Heart left ventricle (tissue), 16 donors: ENCODE measurements around the gene ST3GAL4. TPM values are rescaled to one million over a fixed set of nuclear protein-coding genes. Genes with fewer than 3 reads are reported as not detected.

Experiments used
- ATAC-seq, 4 donors: fragments of 200-7000 bp; cut with Tn5 transposase; one replicate each; pipeline ENCODE4 v1.9.1; 2020 to 2022; ENCODE audit warnings: moderate library complexity in 4 of 4, mild to moderate bottlenecking in 3 of 4, moderate number of reproducible peaks in 1 of 4
- DNase-seq, 5 donors: peaks; one replicate each; pipeline ENCODE4 v3.0.0-alpha.2; 2020
- H3K27ac ChIP-seq, 12 donors: fragments of 200-600 bp; sonication (generic) in 4 of 12; one replicate each; pipeline versions ENCODE4 v1.5.0 to v1.8.0; 2016 to 2022; ENCODE audit warnings: mild to moderate bottlenecking in 2 of 12
- H3K27me3 ChIP-seq, 9 donors: fragments of 200-600 bp; sonication (generic) in 2 of 9; one replicate each; pipeline versions ENCODE4 v1.5.1 to v1.8.0; 2016 to 2022; ENCODE audit warnings: mild to moderate bottlenecking in 3 of 9
- H3K36me3 ChIP-seq, 9 donors: fragments of 200-600 bp; sonication (generic) in 2 of 9; one replicate each; pipeline versions ENCODE4 v1.5.0 to v1.8.0; 2018 to 2022; ENCODE audit warnings: mild to moderate bottlenecking in 2 of 9
- H3K4me1 ChIP-seq, 12 donors: fragments of 200-600 bp; sonication (generic) in 4 of 12; one replicate each; pipeline versions ENCODE4 v1.5.0 to v1.8.0; 2016 to 2022; ENCODE audit warnings: mild to moderate bottlenecking in 3 of 12
- H3K4me3 ChIP-seq, 12 donors: fragments of 200-600 bp; sonication (generic) in 4 of 12; one replicate each; pipeline versions ENCODE4 v1.5.0 to v1.8.0; 2017 to 2022; ENCODE audit warnings: mild to moderate bottlenecking in 9 of 12, moderate library complexity in 4 of 12
- H3K9me3 ChIP-seq, 12 donors: fragments of 200-600 bp; sonication (generic) in 4 of 12; one replicate each; pipeline versions ENCODE4 v1.5.0 to v1.8.0; 2016 to 2022; ENCODE audit warnings: mild to moderate bottlenecking in 1 of 12
- CTCF ChIP-seq, 12 donors: fragments of 200-600 bp; sonication (generic) in 4 of 12; IDR thresholded peaks; one replicate each; pipeline versions ENCODE4 v1.5.0 to v1.8.0; 2018 to 2022; ENCODE audit warnings: antibody characterized with exemption in 12 of 12, mild to moderate bottlenecking in 5 of 12
- POLR2A ChIP-seq, 2 donors: fragments of 450-650 bp; IDR thresholded peaks; one replicate each; pipeline ENCODE4 v1.6.1; 2017; ENCODE audit warnings: antibody characterized with exemption in 2 of 2, mild to moderate bottlenecking in 2 of 2, moderate library complexity in 2 of 2
- WGBS, 4 donors: extraction: QIAGEN DNeasy Blood & Tissue Kit in 2 of 4; methylation state at CpG; one replicate each; pipeline versions ENCODE4 v1.1.5 to v1.1.7; 2013 to 2018; 5-methylcytosine and 5-hydroxymethylcytosine counted together
- intact Hi-C, 10 donors: fragments of 100-400 bp; cut with DNase I; formaldehyde crosslinking; loops; one replicate each; pipeline versions ENCODE4 v1.11.1 to v1.14.2; 2022
- polyA plus RNA-seq, 2 donors: library from polyadenylated mRNA; stranded (reverse); fragments of 200-250 nt; gene quantifications; one replicate each; pipeline ENCODE4 v1.2.3, GENCODE V29; 2013
- total RNA-seq, 9 donors: library from RNA; depleted of rRNA in 2 of 9; stranded (reverse); fragments of >200 nt in 2 of 9; fragmentation: NEBNext Ultra II Directional in 3 of 9; extraction: Animal tissue kit (Norgen Biotek cat#: 25700) in 3 of 9; gene quantifications; one replicate each; pipeline versions ENCODE4 v1.1.0 to v1.2.4, GENCODE V29; 2016 to 2023
- donor health status: ischemic (EF 13 %, LVEDD 7.1; RV severe dilation, severe dysfunction).
- donor health status: healthy with polysubstance abuse.
- donor health status: DM: no; HTN: yes; CAD: no.
- donor health status: DM: no; HTN: no; CAD: no.
- donor health status: ischemic (EF 25% LVEDD 6.9; RV normal size, moderate dysfunction).
- donor health status: ischemic (EF 25% LVEDD 5.7; RV mildly dilated, moderate dysfunction).
- donor health status: healthy.
- donor health status: DM: yes; HTN: yes; CAD: no.
- donor health status: ischemic (EF 35%, LVEDD 5.7; RV mildly dilated, moderate dysfunction).
- donor health status: nonischemic (EF 11% LVEDD 7.7; RV severe dilation, severe dysfunction).
- donor health status: DM: yes; HTN: yes; CAD: no.
- donor health status: PGD.
- donor health status: ischemic (EF 29% LVEDD 5.4; RV normal size, mild dysfunction).
- donor health status: nonischemic (EF 23%, LVEDD 6.1; RV moderate dilation, normal function).

ST3GAL4 gene
- total and polyA plus RNA-seq, 11 donors = 30.6 to 168 (median 66.1) TPM

- H3K4me3 ChIP-seq = no peak overlapping the region
- H3K4me1 ChIP-seq = peaks cover 3 to 75% (median 49%) of the 10 kb centered on the region in 12 donors
- 90 to 96% (median 92%) methylated on average over 10 to 11 of the region's 11 CpGs for WGBS, 4 donors
- intact Hi-C loops = loop anchor here in 3 of 10 donors (5.0 kb wide), 1 partner anchor 56 kb away; the partner anchor contains the start of gene ST3GAL4 (in 3 of the 3)
- ATAC-seq = no peak
- TF ChIP-seq POLR2A (IDR thresholded peaks at IDR 0.05) (no peak), CTCF (IDR thresholded peaks at IDR 0.05) (no peak)
- H3K27me3 ChIP-seq = no peaks in the 10 kb centered on the region
- DNase-seq = no peak
- H3K36me3 ChIP-seq = peaks cover 0 to 36% (median 28%) of the 10 kb centered on the region in 9 donors
- H3K27ac ChIP-seq = peak overlapping the region in 8 of 12 donors; percentile 4 to 93 (median 85)
- H3K9me3 ChIP-seq = no peaks in the 10 kb centered on the region
These were observed 57.9 kb downstream of the ST3GAL4 start for GRCh38 chr11:126413426-126413825.

- ATAC-seq (no peak), DNase-seq (no peak)
- TF ChIP-seq POLR2A (IDR thresholded peaks at IDR 0.05) (no peak), CTCF (IDR thresholded peaks at IDR 0.05) (no peak)
- H3K4me3 ChIP-seq = no peak overlapping the region
- H3K36me3 ChIP-seq = peaks cover 0 to 31% (median 23%) of the 10 kb centered on the region in 9 donors
- WGBS, 4 donors = 79 to 83% (median 81%) methylated on average over 3 to 9 of the region's 9 CpGs
- peaks cover 3 to 75% (median 49%) of the 10 kb centered on the region in 12 donors for H3K4me1 ChIP-seq
- H3K27ac ChIP-seq = peak overlapping the region; percentile 45 to 93 (median 86)
- intact Hi-C loops = loop anchor here in 4 of 10 donors (2.0 to 5.0 kb wide), 2 partner anchors 55 to 57 kb away; partner anchors contain the start of gene ST3GAL4 (in 3 of the 4)
- no peaks in the 10 kb centered on the region for H3K27me3 ChIP-seq
- H3K9me3 ChIP-seq = no peaks in the 10 kb centered on the region
These were observed 58.4 kb downstream of the ST3GAL4 start for GRCh38 chr11:126413843-126414405.

- Histone ChIP-seq H3K9me3 (no peaks in the 10 kb centered on the region), H3K4me1 (peaks cover 3 to 81% (median 53%) of the 10 kb centered on the region in 12 donors), H3K4me3 (no peak overlapping the region), H3K27me3 (no peaks in the 10 kb centered on the region), H3K36me3 (peaks cover 0 to 24% (median 16%) of the 10 kb centered on the region in 9 donors), H3K27ac (peak overlapping the region; percentile 45 to 93 (median 86))
- intact Hi-C loops = loop anchor here in 6 of 10 donors (2.0 to 5.0 kb wide), 4 partner anchors 56 to 102 kb away; partner anchors contain the start of gene ST3GAL4 (in 5 of the 6)
- TF ChIP-seq CTCF (IDR thresholded peaks at IDR 0.05) (no peak), POLR2A (IDR thresholded peaks at IDR 0.05) (no peak)
- peak in 1 of 5 donors; percentile 59 for DNase-seq
- 32 to 52% (median 42%) methylated on average over 5 of the region's 5 CpGs for WGBS, 4 donors
- ATAC-seq = peak; percentile 0 to 4 (median 2)
These were observed 59.1 kb downstream of the ST3GAL4 start for GRCh38 chr11:126414615-126415014.

GRCh38 chr11:126415128-126415527, 59.6 kb downstream of the ST3GAL4 start:
- Histone ChIP-seq H3K4me3 (no peak overlapping the region), H3K36me3 (peaks cover 0 to 18% (median 12%) of the 10 kb centered on the region in 9 donors), H3K4me1 (peaks cover 3 to 82% (median 56%) of the 10 kb centered on the region in 12 donors), H3K27me3 (no peaks in the 10 kb centered on the region), H3K9me3 (no peaks in the 10 kb centered on the region), H3K27ac (peak overlapping the region; percentile 69 to 93 (median 86))
- 23 to 30% (median 29%) methylated on average over 6 to 7 of the region's 7 CpGs for WGBS, 4 donors
- TF ChIP-seq CTCF (IDR thresholded peaks at IDR 0.05) (no peak), POLR2A (IDR thresholded peaks at IDR 0.05) (no peak)
- intact Hi-C loops = loop anchor here in 5 of 10 donors (2.0 to 5.0 kb wide), 4 partner anchors 56 to 103 kb away; partner anchors contain the start of gene ST3GAL4 (in 2 of the 5)
- DNase-seq (peak; percentile 83 to 88 (median 85)), ATAC-seq (peak; percentile 34 to 56 (median 45))
